ENCODE measurements around the gene MYEOV.

Gene MYEOV

GRCh38 chr11:69314555-69314954 lies 20.6 kb downstream of the MYEOV start:
- DNase-seq (ENCODE audit: low read depth in 2 of 2, low spot score in 1 of 2), result no peak

- no peak for DNase-seq (ENCODE audit: low read depth in 2 of 2, low spot score in 1 of 2)
Measured at GRCh38 chr11:69316956-69317355, 23.0 kb downstream of the MYEOV start.

- DNase-seq (ENCODE audit: low read depth in 2 of 2, low spot score in 1 of 2), result no peak
Measured at GRCh38 chr11:69317401-69318092, 23.6 kb downstream of the MYEOV start.

GRCh38 chr11:69318093-69318420 lies 24.1 kb downstream of the MYEOV start:
- no peak for DNase-seq (ENCODE audit: low read depth in 2 of 2, low spot score in 1 of 2)

- DNase-seq (ENCODE audit: low read depth in 2 of 2, low spot score in 1 of 2), result no peak
Measured at GRCh38 chr11:69319255-69320106, 25.5 kb downstream of the MYEOV start.

- no peak for DNase-seq (ENCODE audit: low read depth in 2 of 2, low spot score in 1 of 2)
Measured at GRCh38 chr11:69320326-69320725, 26.4 kb downstream of the MYEOV start.

- no peak for DNase-seq (ENCODE audit: low read depth in 2 of 2, low spot score in 1 of 2)
Measured at GRCh38 chr11:69320756-69321741, 27.1 kb downstream of the MYEOV start.

GRCh38 chr11:69321877-69322361 lies 28.0 kb downstream of the MYEOV start:
- DNase-seq (ENCODE audit: low read depth in 2 of 2, low spot score in 1 of 2), result no peak

- no peak for DNase-seq (ENCODE audit: low read depth in 2 of 2, low spot score in 1 of 2)
Measured at GRCh38 chr11:69325446-69325845, 31.5 kb downstream of the MYEOV start.

GRCh38 chr11:69326622-69327219 lies 32.8 kb downstream of the MYEOV start:
- no peak for DNase-seq (ENCODE audit: low read depth in 2 of 2, low spot score in 1 of 2)

GRCh38 chr11:69327741-69328191 lies 33.8 kb downstream of the MYEOV start:
- no peak for DNase-seq (ENCODE audit: low read depth in 2 of 2, low spot score in 1 of 2)

GRCh38 chr11:69328231-69328630 lies 34.3 kb downstream of the MYEOV start:
- DNase-seq (ENCODE audit: low read depth in 2 of 2, low spot score in 1 of 2), result no peak

GRCh38 chr11:69329581-69329980 lies 35.6 kb downstream of the MYEOV start:
- no peak for DNase-seq (ENCODE audit: low read depth in 2 of 2, low spot score in 1 of 2)

- DNase-seq (ENCODE audit: low read depth in 2 of 2, low spot score in 1 of 2), result no peak
Measured at GRCh38 chr11:69330330-69330729, 36.4 kb downstream of the MYEOV start.

GRCh38 chr11:69333149-69333710 lies 39.3 kb downstream of the MYEOV start:
- DNase-seq (ENCODE audit: low read depth in 2 of 2, low spot score in 1 of 2), result no peak

- DNase-seq (ENCODE audit: low read depth in 2 of 2, low spot score in 1 of 2), result no peak
Measured at GRCh38 chr11:69333879-69334278, 39.9 kb downstream of the MYEOV start.

- DNase-seq (ENCODE audit: low read depth in 2 of 2, low spot score in 1 of 2), result no peak
Measured at GRCh38 chr11:69335007-69335780, 41.2 kb downstream of the MYEOV start.

GRCh38 chr11:69335781-69336405 lies 41.9 kb downstream of the MYEOV start:
- no peak for DNase-seq (ENCODE audit: low read depth in 2 of 2, low spot score in 1 of 2)

- no peak for DNase-seq (ENCODE audit: low read depth in 2 of 2, low spot score in 1 of 2)
Measured at GRCh38 chr11:69337211-69337721, 43.3 kb downstream of the MYEOV start.
